ENCODE results near the gene EEF2. TPM values are rescaled to one million over a fixed set of nuclear protein-coding genes. Genes with fewer than 3 reads are reported as not detected.
A peak's percentile ranks its signal among the peaks of the same experiment; 100 is the strongest.

EEF2 gene
- polyA plus RNA-seq, 1 donor from 2014 or later, result 716 TPM

DNA sequence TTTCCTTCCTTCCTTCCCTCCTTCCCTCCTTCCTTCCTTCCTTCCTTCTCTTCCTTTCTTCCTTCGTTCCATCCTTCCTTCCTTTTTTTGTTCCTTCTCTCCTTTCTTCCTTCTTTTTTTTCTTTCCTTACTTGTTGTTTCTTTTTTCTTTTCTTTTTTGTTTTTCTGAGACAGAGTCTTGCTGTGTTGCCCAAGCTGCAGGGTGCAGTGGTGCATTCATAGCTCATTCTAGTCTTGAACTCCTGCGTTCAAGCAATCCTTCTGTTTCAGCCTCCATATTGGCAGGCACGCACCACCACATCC is 5.5 kb upstream of the EEF2 start:
- Histone ChIP-seq H3F3A (ENCODE audit: insufficient read depth, low read length, poor library complexity, severe bottlenecking) (peaks cover 2% of the 10 kb centered on the region), H2AFZ (ENCODE audit: low read depth, low read length) (peak overlapping the region; percentile 10), H3K9me3 (ENCODE audit: low read length) (no peaks in the 10 kb centered on the region), H3K9ac (ENCODE audit: low read length) (no peak overlapping the region), H3K27me3 (ENCODE audit: insufficient read depth, low read depth, low read length) (no peaks in the 10 kb centered on the region), H3K4me3 (ENCODE audit: low read length) (no peak overlapping the region), H3K4me2 (ENCODE audit: low read length) (no peak overlapping the region), H3K9me2 (ENCODE audit: insufficient read depth, low read length) (no peaks in the 10 kb centered on the region), H3K79me2 (replicated peaks; ENCODE audit: insufficient read depth, low read length) (no peaks in the 10 kb centered on the region), H3K36me3 (ENCODE audit: insufficient read depth, low read length) (no peaks in the 10 kb centered on the region), H4K20me1 (ENCODE audit: insufficient read depth) (no peaks in the 10 kb centered on the region), H3K27ac (ENCODE audit: low read length) (no peak overlapping the region)
- TF ChIP-seq TAF1 (IDR thresholded peaks at IDR 0.05; ENCODE audit: low read depth) (no peak), EP300 (conservative IDR thresholded peaks at IDR 0.05; ENCODE audit: poor library complexity, severe bottlenecking) (no peak), RAD21 (conservative IDR thresholded peaks at IDR 0.05) (no peak), SMC3 (conservative IDR thresholded peaks at IDR 0.05; ENCODE audit: poor library complexity) (no peak), EZH2 (IDR thresholded peaks at IDR 0.05; ENCODE audit: borderline replicate concordance, insufficient read depth, low read length, poor library complexity, severe bottlenecking) (no peak), POLR2AphosphoS5 (IDR thresholded peaks at IDR 0.05) (no peak), MXI1 (conservative IDR thresholded peaks at IDR 0.05; ENCODE audit: poor library complexity, severe bottlenecking) (no peak)
- TF ChIP-seq, protein P1, sequence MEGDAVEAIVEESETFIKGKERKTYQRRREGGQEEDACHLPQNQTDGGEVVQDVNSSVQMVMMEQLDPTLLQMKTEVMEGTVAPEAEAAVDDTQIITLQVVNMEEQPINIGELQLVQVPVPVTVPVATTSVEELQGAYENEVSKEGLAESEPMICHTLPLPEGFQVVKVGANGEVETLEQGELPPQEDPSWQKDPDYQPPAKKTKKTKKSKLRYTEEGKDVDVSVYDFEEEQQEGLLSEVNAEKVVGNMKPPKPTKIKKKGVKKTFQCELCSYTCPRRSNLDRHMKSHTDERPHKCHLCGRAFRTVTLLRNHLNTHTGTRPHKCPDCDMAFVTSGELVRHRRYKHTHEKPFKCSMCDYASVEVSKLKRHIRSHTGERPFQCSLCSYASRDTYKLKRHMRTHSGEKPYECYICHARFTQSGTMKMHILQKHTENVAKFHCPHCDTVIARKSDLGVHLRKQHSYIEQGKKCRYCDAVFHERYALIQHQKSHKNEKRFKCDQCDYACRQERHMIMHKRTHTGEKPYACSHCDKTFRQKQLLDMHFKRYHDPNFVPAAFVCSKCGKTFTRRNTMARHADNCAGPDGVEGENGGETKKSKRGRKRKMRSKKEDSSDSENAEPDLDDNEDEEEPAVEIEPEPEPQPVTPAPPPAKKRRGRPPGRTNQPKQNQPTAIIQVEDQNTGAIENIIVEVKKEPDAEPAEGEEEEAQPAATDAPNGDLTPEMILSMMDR (IDR thresholded peaks at IDR 0.05; ENCODE audit: poor library complexity, severe bottlenecking), result no peak
- TF ChIP-seq, protein P2, sequence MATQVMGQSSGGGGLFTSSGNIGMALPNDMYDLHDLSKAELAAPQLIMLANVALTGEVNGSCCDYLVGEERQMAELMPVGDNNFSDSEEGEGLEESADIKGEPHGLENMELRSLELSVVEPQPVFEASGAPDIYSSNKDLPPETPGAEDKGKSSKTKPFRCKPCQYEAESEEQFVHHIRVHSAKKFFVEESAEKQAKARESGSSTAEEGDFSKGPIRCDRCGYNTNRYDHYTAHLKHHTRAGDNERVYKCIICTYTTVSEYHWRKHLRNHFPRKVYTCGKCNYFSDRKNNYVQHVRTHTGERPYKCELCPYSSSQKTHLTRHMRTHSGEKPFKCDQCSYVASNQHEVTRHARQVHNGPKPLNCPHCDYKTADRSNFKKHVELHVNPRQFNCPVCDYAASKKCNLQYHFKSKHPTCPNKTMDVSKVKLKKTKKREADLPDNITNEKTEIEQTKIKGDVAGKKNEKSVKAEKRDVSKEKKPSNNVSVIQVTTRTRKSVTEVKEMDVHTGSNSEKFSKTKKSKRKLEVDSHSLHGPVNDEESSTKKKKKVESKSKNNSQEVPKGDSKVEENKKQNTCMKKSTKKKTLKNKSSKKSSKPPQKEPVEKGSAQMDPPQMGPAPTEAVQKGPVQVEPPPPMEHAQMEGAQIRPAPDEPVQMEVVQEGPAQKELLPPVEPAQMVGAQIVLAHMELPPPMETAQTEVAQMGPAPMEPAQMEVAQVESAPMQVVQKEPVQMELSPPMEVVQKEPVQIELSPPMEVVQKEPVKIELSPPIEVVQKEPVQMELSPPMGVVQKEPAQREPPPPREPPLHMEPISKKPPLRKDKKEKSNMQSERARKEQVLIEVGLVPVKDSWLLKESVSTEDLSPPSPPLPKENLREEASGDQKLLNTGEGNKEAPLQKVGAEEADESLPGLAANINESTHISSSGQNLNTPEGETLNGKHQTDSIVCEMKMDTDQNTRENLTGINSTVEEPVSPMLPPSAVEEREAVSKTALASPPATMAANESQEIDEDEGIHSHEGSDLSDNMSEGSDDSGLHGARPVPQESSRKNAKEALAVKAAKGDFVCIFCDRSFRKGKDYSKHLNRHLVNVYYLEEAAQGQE (IDR thresholded peaks at IDR 0.05; ENCODE audit: borderline replicate concordance), result no peak

DNA sequence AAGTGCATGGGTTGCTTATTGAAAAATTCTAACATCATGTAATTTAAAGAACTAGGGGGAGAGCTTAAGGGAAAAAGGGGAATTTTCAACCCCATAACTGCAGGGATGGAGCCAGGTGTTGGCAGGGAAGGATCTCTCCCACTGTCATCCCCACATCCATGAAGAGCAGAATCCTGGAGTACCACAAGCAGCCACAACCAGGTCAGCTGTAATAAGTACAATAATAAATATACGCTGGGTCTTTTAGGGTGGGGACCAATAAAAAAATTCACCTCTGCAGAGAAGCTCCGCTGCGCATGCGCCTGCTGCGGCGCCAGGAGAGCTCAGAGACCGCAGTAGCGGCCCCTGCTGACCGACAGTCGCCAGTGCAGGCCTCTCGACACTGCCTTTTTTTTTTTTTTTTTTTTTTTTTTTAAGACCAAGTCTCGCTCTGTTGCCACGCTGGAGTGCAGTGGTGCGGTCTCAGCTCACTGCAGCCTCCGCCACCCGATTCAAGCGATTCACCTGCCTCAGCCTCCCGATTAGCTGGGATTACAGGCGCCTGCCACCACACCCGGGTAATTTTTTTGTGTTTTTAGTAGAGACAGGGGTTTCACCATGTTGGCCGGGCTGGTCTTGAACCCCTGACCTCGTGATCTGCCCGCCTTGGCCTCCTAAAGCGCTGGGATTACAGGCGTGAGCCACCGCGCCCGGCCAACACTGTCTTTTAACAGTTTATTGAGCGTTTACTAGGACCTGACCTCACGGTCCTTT is 2.5 kb upstream of the EEF2 start:
- Histone ChIP-seq H3K9ac (ENCODE audit: low read length) (peak overlapping the region; percentile 46), H3F3A (ENCODE audit: insufficient read depth, low read length, poor library complexity, severe bottlenecking) (peaks cover 3% of the 10 kb centered on the region), H3K36me3 (ENCODE audit: insufficient read depth, low read length) (no peaks in the 10 kb centered on the region), H3K79me2 (replicated peaks; ENCODE audit: insufficient read depth, low read length) (peaks cover 23% of the 10 kb centered on the region), H3K4me2 (ENCODE audit: low read length) (peak overlapping the region; percentile 10), H3K27me3 (ENCODE audit: insufficient read depth, low read depth, low read length) (no peaks in the 10 kb centered on the region), H3K27ac (ENCODE audit: low read length) (peak overlapping the region; percentile 39), H4K20me1 (ENCODE audit: insufficient read depth) (peaks cover 24% of the 10 kb centered on the region), H3K4me3 (ENCODE audit: low read length) (peak overlapping the region; percentile 47), H3K9me3 (ENCODE audit: low read length) (no peaks in the 10 kb centered on the region), H3K9me2 (ENCODE audit: insufficient read depth, low read length) (no peaks in the 10 kb centered on the region), H2AFZ (ENCODE audit: low read depth, low read length) (no peak overlapping the region)
- peak; percentile 66 for TF ChIP-seq SMC3 (conservative IDR thresholded peaks at IDR 0.05; ENCODE audit: poor library complexity)
- no peak for TF ChIP-seq EZH2 (IDR thresholded peaks at IDR 0.05; ENCODE audit: borderline replicate concordance, insufficient read depth, low read length, poor library complexity, severe bottlenecking)
- TF ChIP-seq TAF1 (IDR thresholded peaks at IDR 0.05; ENCODE audit: low read depth), result peak; percentile 42
- TF ChIP-seq, protein P1 (IDR thresholded peaks at IDR 0.05; ENCODE audit: poor library complexity, severe bottlenecking), result peak; percentile 91
- peak; percentile 56 for TF ChIP-seq RAD21 (conservative IDR thresholded peaks at IDR 0.05)

Measured in neural cell (in vitro differentiated cells).